Spleen (tissue), 11 donors: ENCODE measurements around the gene GAB2. TPM values are rescaled to one million over a fixed set of nuclear protein-coding genes. Genes with fewer than 3 reads are reported as not detected.

ENCODE experiments used
- DNase-seq: peaks from one replicate; pipeline ENCODE4 v3.0.0-alpha.2; 2020
- H3K27ac ChIP-seq, 8 donors: fragments of 200-600 bp; sonication (generic) in 7 of 8; 1 replicate in 4 of 8; 2 replicates in 4 of 8; pipeline versions ENCODE4 v1.5.0 to v1.8.0; 2016 to 2021; ENCODE audit warnings: inconsistent platforms in 4 of 8, mild to moderate bottlenecking in 4 of 8, moderate library complexity in 1 of 8
- H3K27me3 ChIP-seq, 7 donors: fragments of 200-600 bp; sonication (generic) in 6 of 7; replicated peaks in 1 of 7; 1 replicate in 4 of 7; 2 replicates in 3 of 7; pipeline versions ENCODE4 v1.5.0 to v1.8.0; 2016 to 2021; ENCODE audit warnings: inconsistent platforms in 3 of 7, mild to moderate bottlenecking in 1 of 7
- H3K36me3 ChIP-seq, 6 donors: fragments of 200-600 bp; sonication (generic) in 5 of 6; 1 replicate in 4 of 6; 2 replicates in 2 of 6; pipeline versions ENCODE4 v1.5.0 to v1.8.0; 2016 to 2021; ENCODE audit warnings: inconsistent platforms in 2 of 6
- H3K4me1 ChIP-seq, 6 donors: fragments of 200-600 bp; sonication (generic) in 5 of 6; 1 replicate in 3 of 6; 2 replicates in 3 of 6; pipeline versions ENCODE4 v1.5.0 to v1.8.0; 2016 to 2021; ENCODE audit warnings: inconsistent platforms in 3 of 6
- H3K4me3 ChIP-seq, 8 donors: fragments of 200-600 bp; sonication (generic) in 7 of 8; 1 replicate in 4 of 8; 2 replicates in 4 of 8; pipeline versions ENCODE4 v1.5.0 to v1.8.0; 2016 to 2021; ENCODE audit warnings: inconsistent platforms in 4 of 8, mild to moderate bottlenecking in 4 of 8, moderate library complexity in 2 of 8
- H3K9me3 ChIP-seq, 8 donors: fragments of 200-600 bp; sonication (generic) in 7 of 8; 1 replicate in 4 of 8; 2 replicates in 4 of 8; pipeline versions ENCODE4 v1.5.0 to v1.8.0; 2016 to 2021; ENCODE audit warnings: inconsistent platforms in 4 of 8
- POLR2A ChIP-seq, 3 donors: fragments of 450-650 bp; IDR thresholded peaks; one replicate each; pipeline ENCODE4 v1.5.1; 2017; ENCODE audit warnings: antibody characterized with exemption in 3 of 3, mild to moderate bottlenecking in 1 of 3
- POLR2AphosphoS5 ChIP-seq, 3 donors: sonication (generic); formaldehyde crosslinking; IDR thresholded peaks; one replicate each; pipeline ENCODE4 v1.5.1; 2017; ENCODE audit warnings: antibody characterized with exemption in 3 of 3
- WGBS, 5 donors: extraction: QIAGEN DNeasy Blood & Tissue Kit in 3 of 5; methylation state at CpG; one replicate each; pipeline versions ENCODE4 v1.1.5 to v1.1.7; 2013 to 2018; 5-methylcytosine and 5-hydroxymethylcytosine counted together
- intact Hi-C: fragments of 100-400 bp; cut with DNase I; formaldehyde crosslinking; loops from one replicate; pipeline ENCODE4 v1.15.0; 2023; ENCODE audit warnings: low total_unique reads
- polyA plus RNA-seq, 3 donors: library from polyadenylated mRNA; stranded (reverse); fragments of 200-250 nt; gene quantifications; one replicate each; pipeline ENCODE4 v1.2.1, GENCODE V29; 2013
- total RNA-seq, 7 donors: library from RNA; depleted of rRNA in 3 of 7; stranded (reverse); fragments of >200 nt in 3 of 7; fragmentation: NEBNext Ultra II Directional in 4 of 7; extraction: Animal tissue kit (Norgen Biotek cat#: 25700) in 4 of 7; gene quantifications; one replicate each; pipeline versions ENCODE4 v1.1.0 to v1.2.1, GENCODE V29; 2016 to 2021
- TF ChIP-seq, protein P1 (sequence below), 11 experiments: fragments of 200-600 bp in 7 of 11; fragments of 450-650 bp in 4 of 11; sonication (generic) in 4 of 11; IDR thresholded peaks in 8 of 11; conservative IDR thresholded peaks in 3 of 11; 1 replicate in 7 of 11; 2 replicates in 4 of 11; pipeline versions ENCODE4 v1.4.0 to v1.8.0; 2016 to 2021; ENCODE audit warnings: antibody characterized with exemption in 11 of 11, inconsistent platforms in 4 of 11, mild to moderate bottlenecking in 1 of 11
- donor health status: healthy with polysubstance abuse.
- donor health status: DM: no; HTN: no; CAD: no; lungs with moderate emphysema.
- donor health status: DM: no; HTN: no; CAD: no.
- donor health status: Bipolar disorder and iron deficiency.
- donor health status: healthy.
- donor health status: DM: no; HTN: no; CAD: no.
- donor health status: DM: yes; HTN: yes; CAD: no.

The GAB2 gene
- total and polyA plus RNA-seq, 10 donors: 2.3 to 57.7 (median 47.0) TPM

DNA sequence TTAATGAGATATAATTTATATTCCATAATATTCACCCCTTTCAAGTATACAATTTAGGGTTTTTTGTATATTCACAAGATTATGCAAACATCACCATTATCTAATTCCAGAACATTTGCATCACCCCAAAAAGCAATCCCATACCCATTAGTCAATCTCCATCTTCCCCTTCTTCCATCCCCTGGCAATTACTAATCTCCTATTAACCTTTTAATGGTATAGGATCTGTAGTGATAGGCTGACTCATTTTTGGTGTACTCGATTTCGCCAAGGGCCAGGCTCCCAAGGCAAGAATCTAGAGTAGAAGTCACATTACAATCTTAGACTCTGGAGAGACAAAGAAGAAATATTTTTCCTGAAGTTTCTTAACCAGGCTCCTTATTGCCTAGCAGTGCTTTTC, 113.4 kb downstream of the GAB2 start:
- Histone ChIP-seq H3K27me3 (no peaks in the 10 kb centered on the region), H3K9me3 (no peaks in the 10 kb centered on the region), H3K4me1 (peaks cover 0 to 8% (median 3%) of the 10 kb centered on the region in 6 donors), H3K36me3 (no peaks in the 10 kb centered on the region), H3K4me3 (no peak overlapping the region), H3K27ac (no peak overlapping the region)
- DNase-seq: no peak
- intact Hi-C loops: no loop called here
- 90 to 100% (median 92%) methylated on average over 2 of the region's 2 CpGs for whole genome bisulfite sequencing, 5 donors
- TF ChIP-seq, protein P1, sequence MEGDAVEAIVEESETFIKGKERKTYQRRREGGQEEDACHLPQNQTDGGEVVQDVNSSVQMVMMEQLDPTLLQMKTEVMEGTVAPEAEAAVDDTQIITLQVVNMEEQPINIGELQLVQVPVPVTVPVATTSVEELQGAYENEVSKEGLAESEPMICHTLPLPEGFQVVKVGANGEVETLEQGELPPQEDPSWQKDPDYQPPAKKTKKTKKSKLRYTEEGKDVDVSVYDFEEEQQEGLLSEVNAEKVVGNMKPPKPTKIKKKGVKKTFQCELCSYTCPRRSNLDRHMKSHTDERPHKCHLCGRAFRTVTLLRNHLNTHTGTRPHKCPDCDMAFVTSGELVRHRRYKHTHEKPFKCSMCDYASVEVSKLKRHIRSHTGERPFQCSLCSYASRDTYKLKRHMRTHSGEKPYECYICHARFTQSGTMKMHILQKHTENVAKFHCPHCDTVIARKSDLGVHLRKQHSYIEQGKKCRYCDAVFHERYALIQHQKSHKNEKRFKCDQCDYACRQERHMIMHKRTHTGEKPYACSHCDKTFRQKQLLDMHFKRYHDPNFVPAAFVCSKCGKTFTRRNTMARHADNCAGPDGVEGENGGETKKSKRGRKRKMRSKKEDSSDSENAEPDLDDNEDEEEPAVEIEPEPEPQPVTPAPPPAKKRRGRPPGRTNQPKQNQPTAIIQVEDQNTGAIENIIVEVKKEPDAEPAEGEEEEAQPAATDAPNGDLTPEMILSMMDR (IDR thresholded peaks at IDR 0.05 in 8 of 11, conservative IDR thresholded peaks at IDR 0.05 in 3 of 11): no peak
- TF ChIP-seq POLR2A (IDR thresholded peaks at IDR 0.05) (no peak), POLR2AphosphoS5 (IDR thresholded peaks at IDR 0.05) (no peak)

GRCh38 chr11:78300108-78300839, 117.3 kb downstream of the GAB2 start:
- no peak for TF ChIP-seq POLR2A (IDR thresholded peaks at IDR 0.05)
- TF ChIP-seq, protein P1 (IDR thresholded peaks at IDR 0.05 in 8 of 11, conservative IDR thresholded peaks at IDR 0.05 in 3 of 11): no peak
- no peak for TF ChIP-seq POLR2AphosphoS5 (IDR thresholded peaks at IDR 0.05)
- no peak overlapping the region for H3K27ac ChIP-seq
- H3K36me3 ChIP-seq: no peaks in the 10 kb centered on the region
- no peaks in the 10 kb centered on the region for H3K9me3 ChIP-seq
- peaks cover 0 to 9% (median 1%) of the 10 kb centered on the region in 6 donors for H3K4me1 ChIP-seq
- intact Hi-C loops: no loop called here
- no peaks in the 10 kb centered on the region for H3K27me3 ChIP-seq
- no peak overlapping the region for H3K4me3 ChIP-seq
- DNase-seq: no peak
- WGBS, 5 donors: 92 to 97% (median 95%) methylated on average over 5 of the region's 5 CpGs

DNA sequence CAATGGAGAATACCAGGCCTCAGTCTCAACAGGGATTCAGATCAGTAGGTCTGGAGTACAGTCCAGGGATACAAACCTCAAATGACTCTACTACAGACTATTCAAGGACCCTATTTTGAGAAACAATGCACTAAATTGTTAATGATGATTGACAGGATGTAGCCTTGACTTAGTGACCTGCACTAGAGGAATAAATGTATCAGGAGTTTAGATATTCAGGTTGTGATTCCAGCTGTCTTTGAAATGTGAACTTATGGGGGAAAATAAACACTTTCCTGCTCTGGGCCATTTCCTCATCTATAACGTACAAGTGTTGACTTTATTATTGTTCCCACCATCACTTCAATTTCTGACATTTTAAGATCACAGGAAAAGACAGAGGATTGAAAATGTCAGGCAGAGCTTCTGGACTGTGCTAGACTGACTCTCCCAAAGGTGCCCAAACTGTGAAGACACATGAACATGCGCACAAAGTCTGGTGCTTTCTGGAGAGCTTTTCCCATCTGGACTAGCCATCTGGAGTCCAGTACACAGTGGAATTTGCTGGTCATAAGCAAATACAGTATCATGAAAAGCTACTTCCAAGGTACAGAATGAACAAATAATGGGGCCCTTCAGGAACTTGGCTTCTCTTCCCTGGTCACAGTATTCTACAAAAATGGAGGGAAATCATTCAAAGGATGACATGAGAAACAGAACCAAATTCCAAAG, 118.5 kb downstream of the GAB2 start:
- WGBS, 5 donors: 76 to 87% (median 83%) methylated on average over 2 of the region's 2 CpGs
- no peak overlapping the region for H3K4me3 ChIP-seq
- no peak overlapping the region for H3K27ac ChIP-seq
- no peak for DNase-seq
- peaks cover 0 to 9% (median 1%) of the 10 kb centered on the region in 6 donors for H3K4me1 ChIP-seq
- no peaks in the 10 kb centered on the region for H3K9me3 ChIP-seq
- intact Hi-C loops: no loop called here
- TF ChIP-seq, protein P1 (IDR thresholded peaks at IDR 0.05 in 8 of 11, conservative IDR thresholded peaks at IDR 0.05 in 3 of 11): no peak
- TF ChIP-seq POLR2A (IDR thresholded peaks at IDR 0.05) (no peak), POLR2AphosphoS5 (IDR thresholded peaks at IDR 0.05) (no peak)
- H3K27me3 ChIP-seq: no peaks in the 10 kb centered on the region
- H3K36me3 ChIP-seq: no peaks in the 10 kb centered on the region

- Histone ChIP-seq H3K27me3 (no peaks in the 10 kb centered on the region), H3K4me1 (peaks cover 0 to 11% (median 1%) of the 10 kb centered on the region in 6 donors), H3K9me3 (no peaks in the 10 kb centered on the region), H3K4me3 (no peak overlapping the region), H3K36me3 (no peaks in the 10 kb centered on the region), H3K27ac (no peak overlapping the region)
- 29 to 80% (median 76%) methylated on average over 1 of the region's 1 CpG for WGBS, 5 donors
- TF ChIP-seq POLR2A (IDR thresholded peaks at IDR 0.05) (no peak), POLR2AphosphoS5 (IDR thresholded peaks at IDR 0.05) (no peak)
- TF ChIP-seq, protein P1 (IDR thresholded peaks at IDR 0.05 in 8 of 11, conservative IDR thresholded peaks at IDR 0.05 in 3 of 11): no peak
- intact Hi-C loops: no loop called here
- DNase-seq: no peak
Measured at GRCh38 chr11:78298291-78298771, 119.3 kb downstream of the GAB2 start.
